GM18517 (cell line): Measurements from ENCODE around the gene INPP5A.

Experiments
- ATAC-seq: cut with Tn5 transposase; IDR thresholded peaks from one replicate; pipeline ENCODE4 v1.9.1; 2021; ENCODE audit warnings: mild to moderate bottlenecking, moderate library complexity; ENCODE audit not compliant: unreplicated experiment

INPP5A gene

GRCh38 chr10:132640326-132641125 lies 102.9 kb downstream of the INPP5A start:
- ATAC-seq: no peak

- no peak for ATAC-seq
These were observed 103.8 kb downstream of the INPP5A start for GRCh38 chr10:132641401-132641800.

GRCh38 chr10:132641966-132642731 lies 104.6 kb downstream of the INPP5A start:
- no peak for ATAC-seq

GRCh38 chr10:132642732-132643008 lies 105.1 kb downstream of the INPP5A start:
- ATAC-seq: no peak

- no peak for ATAC-seq
These were observed 106.3 kb downstream of the INPP5A start for GRCh38 chr10:132643709-132644526.

GRCh38 chr10:132644527-132645246 lies 107.1 kb downstream of the INPP5A start:
- no peak for ATAC-seq

- ATAC-seq: no peak
These were observed 107.6 kb downstream of the INPP5A start for GRCh38 chr10:132645247-132645530.

- no peak for ATAC-seq
These were observed 108.2 kb downstream of the INPP5A start for GRCh38 chr10:132645630-132646442.

GRCh38 chr10:132646443-132647097 lies 109.0 kb downstream of the INPP5A start:
- no peak for ATAC-seq

- ATAC-seq: no peak
These were observed 109.8 kb downstream of the INPP5A start for GRCh38 chr10:132647424-132647823.

GRCh38 chr10:132648072-132648850 lies 110.7 kb downstream of the INPP5A start:
- no peak for ATAC-seq

- no peak for ATAC-seq
These were observed 111.4 kb downstream of the INPP5A start for GRCh38 chr10:132648851-132649528.

GRCh38 chr10:132649651-132650360 lies 112.2 kb downstream of the INPP5A start:
- no peak for ATAC-seq

GRCh38 chr10:132650611-132651250 lies 113.1 kb downstream of the INPP5A start:
- ATAC-seq: no peak

- ATAC-seq: no peak
These were observed 114.0 kb downstream of the INPP5A start for GRCh38 chr10:132651511-132652029.

- no peak for ATAC-seq
These were observed 114.9 kb downstream of the INPP5A start for GRCh38 chr10:132652446-132652845.

- ATAC-seq: no peak
These were observed 115.5 kb downstream of the INPP5A start for GRCh38 chr10:132652936-132653590.
